SH-SY5Y (cell line): ENCODE results near the gene ANKRD24.

ENCODE experiments used
- GATA2 ChIP-seq: IDR thresholded peaks from 2 replicates; pipeline ENCODE4 v1.6.1; 2011; ENCODE audit warnings: mild to moderate bottlenecking, low read depth, low read length
- GATA3 ChIP-seq: IDR thresholded peaks from 2 replicates; pipeline ENCODE4 v1.6.1; 2011; ENCODE audit warnings: low read depth, mild to moderate bottlenecking, low read length, moderate library complexity

DNA sequence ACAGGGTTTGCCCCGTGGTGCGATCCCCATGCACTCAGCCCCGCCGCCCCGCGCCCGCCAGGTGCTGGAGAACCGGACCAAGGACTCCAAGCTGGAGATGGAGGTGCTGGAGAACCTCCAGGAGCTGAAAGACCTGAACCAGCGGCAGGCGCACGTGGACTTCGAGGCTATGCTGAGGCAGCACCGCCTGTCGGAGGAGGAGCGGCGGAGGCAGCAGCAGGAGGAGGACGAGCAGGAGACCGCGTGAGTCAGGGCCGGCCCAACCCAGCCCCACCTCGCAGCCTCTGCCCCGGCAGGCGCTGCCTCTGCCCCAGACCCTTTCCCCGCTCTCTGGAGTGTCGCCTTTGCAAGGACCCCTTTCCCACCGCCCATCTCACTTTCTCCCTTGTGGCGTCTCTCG lies 75.7 kb downstream of the ANKRD24 start:
- TF ChIP-seq GATA2 (no peak), GATA3 (no peak)
